GM12874 (cell line): Measurements from ENCODE around the gene CCDC82.

Source experiments
- TF ChIP-seq, protein P1 (sequence below): IDR thresholded peaks from 2 replicates; pipeline ENCODE4 v1.5.1; 2011; ENCODE audit warnings: low read depth, mild to moderate bottlenecking, control low read depth, low read length, moderate library complexity; ENCODE audit not compliant: insufficient read depth

The CCDC82 gene

DNA sequence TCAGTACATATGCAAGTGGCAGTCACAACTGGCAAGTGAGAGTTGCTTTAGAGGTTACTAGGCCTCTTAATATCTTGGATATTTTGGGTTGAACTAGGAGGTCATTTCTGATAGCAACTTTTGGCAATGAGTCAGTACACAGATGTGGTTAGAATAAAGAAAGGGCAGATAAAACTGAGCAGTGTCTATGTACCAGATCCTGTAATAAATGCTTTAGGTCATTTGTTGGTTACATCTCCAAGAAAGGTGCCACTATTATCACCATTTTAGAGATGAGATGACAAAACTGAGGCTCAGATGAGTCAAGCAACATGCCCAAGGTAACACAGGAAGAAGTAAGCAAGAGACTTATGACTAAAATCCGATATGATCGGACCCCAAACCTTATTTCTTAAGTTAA lies 71.7 kb downstream of the CCDC82 start:
- TF ChIP-seq, protein P1, sequence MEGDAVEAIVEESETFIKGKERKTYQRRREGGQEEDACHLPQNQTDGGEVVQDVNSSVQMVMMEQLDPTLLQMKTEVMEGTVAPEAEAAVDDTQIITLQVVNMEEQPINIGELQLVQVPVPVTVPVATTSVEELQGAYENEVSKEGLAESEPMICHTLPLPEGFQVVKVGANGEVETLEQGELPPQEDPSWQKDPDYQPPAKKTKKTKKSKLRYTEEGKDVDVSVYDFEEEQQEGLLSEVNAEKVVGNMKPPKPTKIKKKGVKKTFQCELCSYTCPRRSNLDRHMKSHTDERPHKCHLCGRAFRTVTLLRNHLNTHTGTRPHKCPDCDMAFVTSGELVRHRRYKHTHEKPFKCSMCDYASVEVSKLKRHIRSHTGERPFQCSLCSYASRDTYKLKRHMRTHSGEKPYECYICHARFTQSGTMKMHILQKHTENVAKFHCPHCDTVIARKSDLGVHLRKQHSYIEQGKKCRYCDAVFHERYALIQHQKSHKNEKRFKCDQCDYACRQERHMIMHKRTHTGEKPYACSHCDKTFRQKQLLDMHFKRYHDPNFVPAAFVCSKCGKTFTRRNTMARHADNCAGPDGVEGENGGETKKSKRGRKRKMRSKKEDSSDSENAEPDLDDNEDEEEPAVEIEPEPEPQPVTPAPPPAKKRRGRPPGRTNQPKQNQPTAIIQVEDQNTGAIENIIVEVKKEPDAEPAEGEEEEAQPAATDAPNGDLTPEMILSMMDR = no peak

DNA sequence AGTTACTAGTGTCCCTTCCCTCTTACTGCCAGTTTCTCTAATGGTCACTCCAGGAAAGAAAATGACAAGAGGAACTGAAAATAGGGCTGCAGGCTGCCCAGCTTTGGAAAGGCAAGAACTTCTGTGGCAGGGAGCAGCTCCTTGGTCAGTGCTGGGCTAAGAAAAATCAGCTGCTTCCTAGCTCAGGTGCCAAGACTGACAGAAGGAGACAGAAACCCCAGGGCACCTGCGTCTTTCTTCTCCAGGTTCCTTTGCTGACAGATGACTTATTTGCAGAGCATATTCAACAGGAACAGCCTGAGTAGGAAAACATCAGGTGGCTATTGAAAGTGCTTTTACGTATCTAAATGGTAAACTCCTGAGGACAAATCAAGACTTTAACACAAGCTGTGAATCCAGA lies 72.1 kb downstream of the CCDC82 start:
- TF ChIP-seq, protein P1 = no peak

DNA sequence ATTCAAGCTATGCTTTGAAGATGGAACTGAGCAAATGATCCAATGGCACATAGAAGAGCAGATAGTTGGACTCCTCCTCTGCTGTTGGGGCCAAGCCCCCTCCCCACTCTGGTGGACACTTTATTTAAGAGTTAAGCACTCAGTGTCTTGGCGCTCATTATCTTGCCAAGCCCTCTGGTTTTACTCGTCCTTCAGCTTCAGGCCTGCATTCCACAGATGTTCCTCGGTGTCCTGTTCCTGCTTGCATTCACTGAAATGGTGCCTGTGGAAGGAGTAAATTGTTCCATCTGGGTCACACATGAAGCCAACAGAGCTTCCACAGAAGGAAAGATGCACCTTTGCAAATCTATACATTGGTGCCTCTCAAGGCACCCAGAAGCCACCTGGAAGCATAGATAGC lies 72.8 kb downstream of the CCDC82 start:
- TF ChIP-seq, protein P1 = no peak

DNA sequence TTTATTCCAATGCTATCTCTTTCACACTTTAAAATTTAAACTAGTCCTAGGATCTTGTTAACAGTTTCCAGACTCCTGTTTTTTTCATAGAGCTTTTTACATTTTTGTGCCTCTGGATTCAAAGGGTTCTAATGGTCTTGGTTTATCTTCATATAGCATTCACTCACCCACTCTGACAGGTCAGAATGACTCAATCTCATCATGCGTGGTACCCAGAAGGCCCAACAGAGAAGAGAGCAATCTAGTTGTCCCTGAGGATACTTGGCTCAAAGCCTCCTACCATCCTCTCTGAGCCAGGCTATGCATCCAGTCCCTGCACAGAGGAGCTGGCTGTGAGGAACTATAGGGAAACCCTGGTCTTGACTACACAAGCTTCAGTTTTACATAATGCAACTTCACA lies 74.2 kb downstream of the CCDC82 start:
- TF ChIP-seq, protein P1 = no peak

DNA sequence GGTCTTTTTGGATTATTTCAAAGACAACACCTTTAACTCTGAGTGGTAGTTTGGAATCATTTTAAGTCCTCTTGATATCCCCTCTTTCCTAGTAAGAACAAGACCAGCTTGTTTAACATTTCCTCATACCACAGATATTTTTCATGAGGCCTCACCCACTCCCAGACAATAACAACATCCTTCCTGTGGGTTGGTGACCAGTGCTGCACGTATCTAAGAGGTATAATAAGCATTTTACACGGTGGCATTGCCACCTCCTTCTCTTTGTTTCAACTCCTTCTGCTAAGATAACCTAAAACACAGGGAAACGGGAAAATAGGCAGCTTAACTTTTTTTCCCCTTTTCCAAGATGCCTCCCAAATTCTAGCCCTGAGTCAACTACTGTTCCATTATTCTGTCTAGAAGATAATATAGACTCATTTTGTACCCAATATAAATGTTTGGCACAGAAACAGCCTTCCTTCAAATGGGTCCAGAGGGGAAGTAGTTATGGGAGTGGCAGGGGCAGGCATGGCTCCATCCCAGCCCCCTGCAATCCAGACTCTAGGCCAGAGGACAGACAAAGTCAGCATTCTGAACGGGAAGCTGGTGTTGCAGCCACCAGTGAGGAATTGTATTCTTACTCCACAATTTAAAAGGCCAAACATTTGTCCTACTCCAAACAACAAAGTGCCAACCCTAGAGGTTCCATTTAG lies 75.2 kb downstream of the CCDC82 start:
- TF ChIP-seq, protein P1 = no peak

DNA sequence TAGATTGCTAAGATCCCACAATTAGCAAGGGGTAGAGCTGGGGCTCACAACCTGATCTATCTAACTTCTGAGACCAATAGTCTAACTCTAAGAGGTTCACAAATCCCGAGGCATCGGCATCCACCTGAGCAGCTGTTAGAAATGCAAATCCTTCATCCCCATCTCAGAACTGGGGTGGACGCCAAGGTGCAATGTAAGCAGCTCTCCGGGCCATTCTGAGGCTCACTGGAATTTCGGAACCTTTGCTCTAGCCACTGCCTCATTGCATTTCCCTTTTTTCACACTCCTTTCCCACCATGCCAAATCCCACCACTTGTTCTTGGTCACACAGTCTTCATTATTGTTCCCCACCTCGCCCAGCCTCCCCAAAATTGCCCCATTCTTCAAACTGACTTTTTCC lies 76.5 kb downstream of the CCDC82 start:
- TF ChIP-seq, protein P1 = no peak

DNA sequence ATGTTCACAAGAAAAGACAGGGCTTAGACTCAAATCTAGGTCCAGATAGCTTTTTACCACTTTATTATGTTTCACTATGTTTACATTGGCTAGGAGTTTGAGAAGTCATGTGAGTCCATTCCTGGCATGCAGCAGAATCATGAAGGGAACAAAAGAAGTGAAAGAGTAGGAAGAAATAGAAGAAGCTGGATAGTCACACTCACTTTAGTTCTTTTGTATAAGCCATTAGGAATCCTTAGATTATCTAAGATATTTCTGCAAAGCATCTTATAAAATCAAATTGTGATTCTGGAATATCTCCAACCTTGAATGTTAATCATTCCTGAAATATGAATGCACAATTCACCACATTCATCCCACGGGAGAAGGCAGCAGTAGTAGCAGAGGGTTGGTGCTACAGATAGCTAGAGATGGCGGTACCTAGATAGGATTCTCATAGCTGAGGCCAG lies 78.6 kb downstream of the CCDC82 start:
- TF ChIP-seq, protein P1 = no peak

DNA sequence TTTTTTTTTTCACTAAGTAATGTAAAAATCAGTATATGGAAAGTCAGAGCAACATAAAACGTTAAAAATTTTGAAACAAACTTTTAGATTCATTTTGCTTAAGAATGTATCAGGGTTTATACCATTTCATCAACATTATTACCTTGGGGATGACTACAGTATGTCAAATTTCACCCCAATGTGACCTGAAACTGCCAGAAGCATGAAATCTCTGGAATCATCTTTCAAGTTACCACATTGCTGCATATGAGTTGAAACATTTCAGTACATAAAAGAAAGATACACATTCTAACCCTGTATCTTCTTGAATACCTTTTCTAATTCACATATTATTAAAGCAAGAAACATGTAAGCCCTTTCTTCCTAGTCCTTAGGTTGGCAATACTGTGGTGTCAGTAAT lies 79.5 kb downstream of the CCDC82 start:
- TF ChIP-seq, protein P1 = no peak
